Suprapubic skin (tissue), 3 donors: ENCODE data around the gene TTLL7.

Source experiments
- POLR2A ChIP-seq, 2 donors: fragments of 450-650 bp; IDR thresholded peaks; one replicate each; pipeline ENCODE4 v1.6.1; 2017; ENCODE audit warnings: antibody characterized with exemption in 2 of 2, mild to moderate bottlenecking in 2 of 2, moderate library complexity in 2 of 2
- TF ChIP-seq, protein P1 (sequence below), 2 donors: fragments of 200-600 bp in 1 of 2; fragments of 450-650 bp in 1 of 2; sonication (generic) in 1 of 2; IDR thresholded peaks; one replicate each; pipeline ENCODE4 v1.5.1; 2016 to 2019; ENCODE audit warnings: antibody characterized with exemption in 2 of 2, mild to moderate bottlenecking in 1 of 2, moderate library complexity in 1 of 2

DNA sequence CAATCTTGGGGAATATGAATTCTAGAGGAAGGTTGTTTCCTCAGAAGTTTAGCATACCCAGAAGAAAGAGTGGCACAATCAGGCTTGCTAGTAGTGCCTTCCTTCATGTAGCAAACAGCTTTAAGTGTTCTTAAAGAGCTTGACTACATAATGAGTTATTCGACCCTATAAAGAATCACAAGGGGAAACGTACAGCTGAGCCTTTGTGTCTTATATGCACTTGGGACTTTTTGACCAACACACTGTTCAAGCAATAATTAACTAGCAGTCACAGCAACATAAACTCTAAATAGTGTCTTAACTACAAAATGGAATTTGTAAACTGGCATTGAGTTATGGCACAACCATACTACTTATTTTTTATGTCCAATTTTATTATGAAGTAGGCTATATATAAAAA lies 86.1 kb downstream of the TTLL7 start:
- TF ChIP-seq, protein P1, sequence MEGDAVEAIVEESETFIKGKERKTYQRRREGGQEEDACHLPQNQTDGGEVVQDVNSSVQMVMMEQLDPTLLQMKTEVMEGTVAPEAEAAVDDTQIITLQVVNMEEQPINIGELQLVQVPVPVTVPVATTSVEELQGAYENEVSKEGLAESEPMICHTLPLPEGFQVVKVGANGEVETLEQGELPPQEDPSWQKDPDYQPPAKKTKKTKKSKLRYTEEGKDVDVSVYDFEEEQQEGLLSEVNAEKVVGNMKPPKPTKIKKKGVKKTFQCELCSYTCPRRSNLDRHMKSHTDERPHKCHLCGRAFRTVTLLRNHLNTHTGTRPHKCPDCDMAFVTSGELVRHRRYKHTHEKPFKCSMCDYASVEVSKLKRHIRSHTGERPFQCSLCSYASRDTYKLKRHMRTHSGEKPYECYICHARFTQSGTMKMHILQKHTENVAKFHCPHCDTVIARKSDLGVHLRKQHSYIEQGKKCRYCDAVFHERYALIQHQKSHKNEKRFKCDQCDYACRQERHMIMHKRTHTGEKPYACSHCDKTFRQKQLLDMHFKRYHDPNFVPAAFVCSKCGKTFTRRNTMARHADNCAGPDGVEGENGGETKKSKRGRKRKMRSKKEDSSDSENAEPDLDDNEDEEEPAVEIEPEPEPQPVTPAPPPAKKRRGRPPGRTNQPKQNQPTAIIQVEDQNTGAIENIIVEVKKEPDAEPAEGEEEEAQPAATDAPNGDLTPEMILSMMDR (IDR thresholded peaks at IDR 0.05): no peak
- no peak for TF ChIP-seq POLR2A (IDR thresholded peaks at IDR 0.05)
